Subcutaneous abdominal adipose tissue (tissue), 5 donors: ENCODE measurements around the gene TDRD1.

Experiments
- H3K27ac ChIP-seq: one replicate; pipeline ENCODE4 v1.7.0; 2013; ENCODE audit warnings: low read depth, mild to moderate bottlenecking, inconsistent platforms, low read length, moderate library complexity
- H3K27me3 ChIP-seq, 5 donors: one replicate each; pipeline ENCODE4 v1.7.0; 2013; ENCODE audit warnings: low read length in 5 of 5, inconsistent platforms in 1 of 5; ENCODE audit not compliant: control insufficient read depth in 5 of 5, insufficient read depth in 4 of 5
- H3K36me3 ChIP-seq, 5 donors: one replicate each; pipeline ENCODE4 v1.7.0; 2013; ENCODE audit warnings: low read length in 5 of 5; ENCODE audit not compliant: control insufficient read depth in 5 of 5, insufficient read depth in 5 of 5
- H3K4me1 ChIP-seq, 5 donors: one replicate each; pipeline ENCODE4 v1.7.0; 2013; ENCODE audit warnings: low read length in 5 of 5, mild to moderate bottlenecking in 3 of 5, moderate library complexity in 1 of 5; ENCODE audit not compliant: control insufficient read depth in 5 of 5, insufficient read depth in 5 of 5
- H3K4me3 ChIP-seq, 5 donors: one replicate each; pipeline ENCODE4 v1.7.0; 2013; ENCODE audit warnings: low read length in 5 of 5, low read depth in 1 of 5
- H3K9ac ChIP-seq, 5 donors: one replicate each; pipeline ENCODE4 v1.7.0; 2013; ENCODE audit warnings: low read length in 5 of 5, mild to moderate bottlenecking in 4 of 5, moderate library complexity in 3 of 5
- H3K9me3 ChIP-seq, 5 donors: one replicate each; pipeline ENCODE4 v1.7.0; 2013; ENCODE audit warnings: low read length in 5 of 5; ENCODE audit not compliant: control insufficient read depth in 5 of 5
- donor health status: healthy.
- donor health status: healthy.
- donor health status: healthy.
- donor health status: healthy.
- donor health status: healthy.

Gene TDRD1

GRCh38 chr10:114188001-114188400, 8.8 kb downstream of the TDRD1 start:
- Histone ChIP-seq H3K9me3 (no peaks in the 10 kb centered on the region), H3K27ac (no peak overlapping the region), H3K27me3 (no peaks in the 10 kb centered on the region), H3K36me3 (no peaks in the 10 kb centered on the region), H3K4me1 (peaks cover 0 to 3% (median 0%) of the 10 kb centered on the region in 5 donors), H3K4me3 (no peak overlapping the region), H3K9ac (no peak overlapping the region)

GRCh38 chr10:114188900-114189299, 9.7 kb downstream of the TDRD1 start:
- no peak overlapping the region for H3K27ac ChIP-seq
- no peak overlapping the region for H3K9ac ChIP-seq
- no peaks in the 10 kb centered on the region for H3K36me3 ChIP-seq
- H3K4me3 ChIP-seq = no peak overlapping the region
- H3K4me1 ChIP-seq = peaks cover 0 to 3% (median 0%) of the 10 kb centered on the region in 5 donors
- no peaks in the 10 kb centered on the region for H3K27me3 ChIP-seq
- H3K9me3 ChIP-seq = no peaks in the 10 kb centered on the region

GRCh38 chr10:114189700-114190099, 10.5 kb downstream of the TDRD1 start:
- H3K4me1 ChIP-seq = no peaks in the 10 kb centered on the region
- H3K4me3 ChIP-seq = no peak overlapping the region
- H3K27me3 ChIP-seq = no peaks in the 10 kb centered on the region
- no peaks in the 10 kb centered on the region for H3K36me3 ChIP-seq
- H3K9me3 ChIP-seq = no peaks in the 10 kb centered on the region
- H3K9ac ChIP-seq = no peak overlapping the region
- H3K27ac ChIP-seq = no peak overlapping the region

- Histone ChIP-seq H3K36me3 (no peaks in the 10 kb centered on the region), H3K4me1 (no peaks in the 10 kb centered on the region), H3K27me3 (no peaks in the 10 kb centered on the region), H3K9ac (no peak overlapping the region), H3K4me3 (no peak overlapping the region), H3K9me3 (no peaks in the 10 kb centered on the region), H3K27ac (no peak overlapping the region)
These were observed 15.9 kb downstream of the TDRD1 start for GRCh38 chr10:114195079-114195478.

- H3K36me3 ChIP-seq = no peaks in the 10 kb centered on the region
- H3K27me3 ChIP-seq = no peaks in the 10 kb centered on the region
- H3K4me3 ChIP-seq = no peak overlapping the region
- no peak overlapping the region for H3K9ac ChIP-seq
- H3K9me3 ChIP-seq = no peaks in the 10 kb centered on the region
- no peak overlapping the region for H3K27ac ChIP-seq
- no peaks in the 10 kb centered on the region for H3K4me1 ChIP-seq
These were observed 20.1 kb downstream of the TDRD1 start for GRCh38 chr10:114199239-114199638.

GRCh38 chr10:114202812-114203211, 23.7 kb downstream of the TDRD1 start:
- no peaks in the 10 kb centered on the region for H3K9me3 ChIP-seq
- no peak overlapping the region for H3K27ac ChIP-seq
- H3K36me3 ChIP-seq = no peaks in the 10 kb centered on the region
- H3K9ac ChIP-seq = no peak overlapping the region
- H3K4me3 ChIP-seq = no peak overlapping the region
- H3K27me3 ChIP-seq = no peaks in the 10 kb centered on the region
- no peaks in the 10 kb centered on the region for H3K4me1 ChIP-seq

GRCh38 chr10:114206902-114207301, 27.7 kb downstream of the TDRD1 start:
- Histone ChIP-seq H3K4me1 (no peaks in the 10 kb centered on the region), H3K9ac (no peak overlapping the region), H3K27me3 (no peaks in the 10 kb centered on the region), H3K27ac (no peak overlapping the region), H3K4me3 (no peak overlapping the region), H3K9me3 (no peaks in the 10 kb centered on the region), H3K36me3 (no peaks in the 10 kb centered on the region)

GRCh38 chr10:114207349-114207748, 28.2 kb downstream of the TDRD1 start:
- Histone ChIP-seq H3K36me3 (no peaks in the 10 kb centered on the region), H3K9ac (no peak overlapping the region), H3K4me3 (no peak overlapping the region), H3K4me1 (no peaks in the 10 kb centered on the region), H3K27ac (no peak overlapping the region), H3K9me3 (no peaks in the 10 kb centered on the region), H3K27me3 (no peaks in the 10 kb centered on the region)

- no peak overlapping the region for H3K27ac ChIP-seq
- H3K9ac ChIP-seq = no peak overlapping the region
- no peak overlapping the region for H3K4me3 ChIP-seq
- no peaks in the 10 kb centered on the region for H3K27me3 ChIP-seq
- H3K4me1 ChIP-seq = no peaks in the 10 kb centered on the region
- no peaks in the 10 kb centered on the region for H3K9me3 ChIP-seq
- no peaks in the 10 kb centered on the region for H3K36me3 ChIP-seq
These were observed 29.2 kb downstream of the TDRD1 start for GRCh38 chr10:114208351-114208750.

GRCh38 chr10:114212153-114212552, 33.0 kb downstream of the TDRD1 start:
- no peak overlapping the region for H3K27ac ChIP-seq
- H3K4me3 ChIP-seq = no peak overlapping the region
- no peaks in the 10 kb centered on the region for H3K4me1 ChIP-seq

GRCh38 chr10:114215033-114215432, 35.9 kb downstream of the TDRD1 start:
- Histone ChIP-seq H3K4me1 (no peaks in the 10 kb centered on the region), H3K4me3 (no peak overlapping the region), H3K9me3 (no peaks in the 10 kb centered on the region), H3K36me3 (no peaks in the 10 kb centered on the region), H3K27ac (no peak overlapping the region), H3K9ac (no peak overlapping the region), H3K27me3 (peaks cover 0 to 4% (median 0%) of the 10 kb centered on the region in 5 donors)

More at GRCh38 chr10:114212153-114212552, 33.0 kb downstream of the TDRD1 start:
- no peak overlapping the region for H3K9ac ChIP-seq
- no peaks in the 10 kb centered on the region for H3K36me3 ChIP-seq
- H3K9me3 ChIP-seq = no peaks in the 10 kb centered on the region
- no peaks in the 10 kb centered on the region for H3K27me3 ChIP-seq
